HepG2 (cell line): ENCODE results near the gene CLEC3B. TPM values are rescaled to one million over a fixed set of nuclear protein-coding genes. Genes with fewer than 3 reads are reported as not detected.

ENCODE experiments used
- ATAC-seq: fragments of 200-7000 bp; cut with Tn5 transposase; 3 replicates; pipeline ENCODE4 v1.9.1; 2020; ENCODE audit warnings: mild to moderate bottlenecking, moderate library complexity
- BruUV-seq: library from RNA; stranded (reverse); fragments of 400-500 nt; replicated peaks from 2 replicates; lab custom pipeline; 2021; lab: Mats Ljungman, UMichigan
- CTCF ChIA-PET: fragments of 300-600 bp; formaldehyde crosslinking; extraction: SDS; loops from one replicate; lab custom pipeline; 2021; ENCODE audit warnings: low total read pairs, inconsistent platforms, low intra/inter-chr PET ratio; lab: Yijun Ruan, JAX
- POLR2A ChIA-PET: fragments of 350-600 bp; sonication (Branson Sonifier 250); formaldehyde crosslinking; loops from one replicate; lab custom pipeline; 2020; ENCODE audit warnings: antibody characterized with exemption, inconsistent platforms; lab: Yijun Ruan, JAX
- DNase-seq: peaks from one replicate; pipeline ENCODE4 v3.0.0-alpha.2; 2015; ENCODE audit warnings: low spot score
- FAIRE-seq: peaks from 3 replicates; lab custom pipeline; 2011; peaks lifted over from hg19 to GRCh38; lab: Jason Lieb, UNC
- H2AFZ ChIP-seq: one replicate; pipeline ENCODE4 v1.6.1; 2011; ENCODE audit warnings: low read length, inconsistent platforms
- H3K27ac ChIP-seq: fragments of 300-600 bp; 3 replicates; pipeline ENCODE4 v1.8.0; 2011; ENCODE audit warnings: mixed run types, mild to moderate bottlenecking, mixed read lengths, low read length, inconsistent platforms; ENCODE audit not compliant: insufficient read depth; ENCODE audit errors: extremely low read length
- H3K27me3 ChIP-seq, 2 experiments: fragments of 200-600 bp in 1 of 2; 2 replicates in 1 of 2; 3 replicates in 1 of 2; pipeline versions ENCODE4 v1.6.0 to v1.8.0; 2011; ENCODE audit warnings: low read length in 2 of 2, mild to moderate bottlenecking in 2 of 2, moderate library complexity in 2 of 2, inconsistent platforms in 1 of 2; ENCODE audit not compliant: insufficient read depth in 2 of 2, control insufficient read depth in 1 of 2
- H3K36me3 ChIP-seq, 2 experiments: fragments of 200-600 bp in 1 of 2; replicated peaks in 1 of 2; 2 replicates in 1 of 2; 3 replicates in 1 of 2; pipeline versions ENCODE4 v1.5.1 to v1.8.0; 2011; ENCODE audit warnings: low read length in 2 of 2, inconsistent platforms in 1 of 2; ENCODE audit not compliant: insufficient read depth in 2 of 2, control insufficient read depth in 1 of 2
- H3K4me1 ChIP-seq: 2 replicates; pipeline ENCODE4 v1.5.1; 2012; ENCODE audit warnings: low read length, inconsistent platforms; ENCODE audit not compliant: insufficient read depth
- H3K4me2 ChIP-seq: 2 replicates; pipeline ENCODE4 v1.6.0; 2011; ENCODE audit warnings: low read depth, low read length, inconsistent platforms
- H3K4me3 ChIP-seq, 3 experiments: fragments of 200-600 bp in 1 of 3; sonication (generic), shearing (Covaris generic) in 1 of 3; replicated peaks in 1 of 3; 2 replicates each; pipeline ENCODE4 v1.5.1; 2011 to 2016; ENCODE audit warnings: low read length in 3 of 3, inconsistent platforms in 2 of 3, low read depth in 2 of 3, mild to moderate bottlenecking in 2 of 3, control low read depth in 1 of 3, mixed read lengths in 1 of 3; ENCODE audit not compliant: insufficient read depth in 1 of 3
- H3K79me2 ChIP-seq: one replicate; pipeline ENCODE4 v1.6.1; 2011; ENCODE audit warnings: low read length, inconsistent platforms; ENCODE audit not compliant: insufficient read depth
- H3K9ac ChIP-seq: 2 replicates; pipeline ENCODE4 v1.6.0; 2011; ENCODE audit warnings: mild to moderate bottlenecking, low read depth, low read length, inconsistent platforms; ENCODE audit not compliant: insufficient read depth
- H3K9me3 ChIP-seq: 2 replicates; pipeline ENCODE4 v1.5.1; 2012; ENCODE audit warnings: mild to moderate bottlenecking, low read length
- H4K20me1 ChIP-seq: 2 replicates; pipeline ENCODE4 v1.6.0; 2011; ENCODE audit warnings: inconsistent platforms, mild to moderate bottlenecking, low read length, moderate library complexity; ENCODE audit not compliant: insufficient read depth
- SNRNP70 ChIP-seq: fragments of 200-400 bp; formaldehyde crosslinking; IDR thresholded peaks from 2 replicates; pipeline ENCODE4 v1.6.1; 2017; ENCODE audit warnings: mild to moderate bottlenecking, low read depth, low read length, moderate library complexity
- WGBS: methylation state at CpG from one replicate; pipeline ENCODE4 v1.1.6; 2017; ENCODE audit warnings: low lambda C conversion rate; 5-methylcytosine and 5-hydroxymethylcytosine counted together
- in situ Hi-C: cut with HindIII; loops from 2 replicates; pipeline ENCODE4 v1.10.0; 2017; ENCODE audit warnings: low pct_unique_long_range_greater_than_20kb; ENCODE audit not compliant: extremely low pct_ligation_motif_present
- intact Hi-C: fragments of 100-400 bp; cut with micrococcal nuclease; formaldehyde crosslinking; loops from one replicate; pipeline ENCODE4 v1.10.0; 2022; ENCODE audit not compliant: unreplicated experiment
- polyA plus RNA-seq, 8 experiments: library from polyadenylated mRNA; depleted of rRNA in 3 of 8; stranded (reverse) in 7 of 8; unstranded in 1 of 8; fragments of >200 nt; fragmentation: Illumina TruSeq in 4 of 8; extraction: Trizol in 4 of 8; gene quantifications; 2 replicates each; pipeline versions ENCODE4 v1.2.1 to v1.2.3, GENCODE V29; 2011 to 2016; ENCODE audit warnings: low read depth in 4 of 8, missing spikeins in 1 of 8, mixed read lengths in 1 of 8; ENCODE audit not compliant: insufficient read depth in 1 of 8
- total RNA-seq, 5 experiments: library from RNA; depleted of rRNA; stranded (reverse); fragments of >200 nt; fragmentation: Illumina TruSeq; extraction: Trizol; gene quantifications; 2 replicates each; pipeline ENCODE4 v1.2.3, GENCODE V29; 2016; ENCODE audit warnings: low read depth in 1 of 5
- TF ChIP-seq, protein P1 (sequence below): IDR thresholded peaks from 2 replicates; pipeline ENCODE4 v1.6.1; 2012; ENCODE audit warnings: low read depth, low read length, improper control_type of control experiment
- TF ChIP-seq, protein P2 (sequence below): sonication (generic); formaldehyde crosslinking; IDR thresholded peaks from 2 replicates; pipeline ENCODE4 v1.5.1; 2020; ENCODE audit warnings: missing genetic modification reagents, mild to moderate bottlenecking, borderline replicate concordance

CLEC3B gene
- total and polyA plus RNA-seq, 2 of the 13 experiments (the other 11 are each of a cell fraction or from before 2014, with no cell fraction given) = 0.07 TPM; not detected in 1

- no peak for DNase-seq
- H3K4me1 ChIP-seq = no peaks in the 10 kb centered on the region
- H3K9ac ChIP-seq = no peak overlapping the region
- TF ChIP-seq, protein P1, sequence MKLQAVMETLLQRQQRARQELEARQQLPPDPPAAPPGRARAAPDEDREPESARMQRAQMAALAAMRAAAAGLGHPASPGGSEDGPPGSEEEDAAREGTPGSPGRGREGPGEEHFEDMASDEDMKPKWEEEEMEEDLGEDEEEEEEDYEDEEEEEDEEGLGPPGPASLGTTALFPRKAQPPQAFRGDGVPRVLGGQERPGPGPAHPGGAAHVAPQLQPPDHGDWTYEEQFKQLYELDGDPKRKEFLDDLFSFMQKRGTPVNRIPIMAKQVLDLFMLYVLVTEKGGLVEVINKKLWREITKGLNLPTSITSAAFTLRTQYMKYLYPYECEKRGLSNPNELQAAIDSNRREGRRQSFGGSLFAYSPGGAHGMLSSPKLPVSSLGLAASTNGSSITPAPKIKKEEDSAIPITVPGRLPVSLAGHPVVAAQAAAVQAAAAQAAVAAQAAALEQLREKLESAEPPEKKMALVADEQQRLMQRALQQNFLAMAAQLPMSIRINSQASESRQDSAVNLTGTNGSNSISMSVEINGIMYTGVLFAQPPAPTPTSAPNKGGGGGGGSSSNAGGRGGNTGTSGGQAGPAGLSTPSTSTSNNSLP = no peak
- TF ChIP-seq, protein P2, sequence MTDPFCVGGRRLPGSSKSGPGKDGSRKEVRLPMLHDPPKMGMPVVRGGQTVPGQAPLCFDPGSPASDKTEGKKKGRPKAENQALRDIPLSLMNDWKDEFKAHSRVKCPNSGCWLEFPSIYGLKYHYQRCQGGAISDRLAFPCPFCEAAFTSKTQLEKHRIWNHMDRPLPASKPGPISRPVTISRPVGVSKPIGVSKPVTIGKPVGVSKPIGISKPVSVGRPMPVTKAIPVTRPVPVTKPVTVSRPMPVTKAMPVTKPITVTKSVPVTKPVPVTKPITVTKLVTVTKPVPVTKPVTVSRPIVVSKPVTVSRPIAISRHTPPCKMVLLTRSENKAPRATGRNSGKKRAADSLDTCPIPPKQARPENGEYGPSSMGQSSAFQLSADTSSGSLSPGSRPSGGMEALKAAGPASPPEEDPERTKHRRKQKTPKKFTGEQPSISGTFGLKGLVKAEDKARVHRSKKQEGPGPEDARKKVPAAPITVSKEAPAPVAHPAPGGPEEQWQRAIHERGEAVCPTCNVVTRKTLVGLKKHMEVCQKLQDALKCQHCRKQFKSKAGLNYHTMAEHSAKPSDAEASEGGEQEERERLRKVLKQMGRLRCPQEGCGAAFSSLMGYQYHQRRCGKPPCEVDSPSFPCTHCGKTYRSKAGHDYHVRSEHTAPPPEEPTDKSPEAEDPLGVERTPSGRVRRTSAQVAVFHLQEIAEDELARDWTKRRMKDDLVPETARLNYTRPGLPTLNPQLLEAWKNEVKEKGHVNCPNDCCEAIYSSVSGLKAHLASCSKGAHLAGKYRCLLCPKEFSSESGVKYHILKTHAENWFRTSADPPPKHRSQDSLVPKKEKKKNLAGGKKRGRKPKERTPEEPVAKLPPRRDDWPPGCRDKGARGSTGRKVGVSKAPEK = no peak
- TF ChIP-seq SNRNP70 = no peak
- no peak for FAIRE-seq
- H3K36me3 ChIP-seq = no peaks in the 10 kb centered on the region
- BruUV-seq = no TSS peak
- no peaks in the 10 kb centered on the region for H4K20me1 ChIP-seq
- H2AFZ ChIP-seq = no peak overlapping the region
- no peaks in the 10 kb centered on the region for H3K9me3 ChIP-seq
- no peak overlapping the region for H3K4me3 ChIP-seq
- peaks cover 0 to 24% of the 10 kb centered on the region in 2 experiments; a peak in 3 of 5 replicates for H3K27me3 ChIP-seq
- H3K27ac ChIP-seq = no peak overlapping the region
- whole genome bisulfite sequencing = 15% methylated on average over 3 of the region's 3 CpGs
- intact Hi-C loops = loop anchor here (5.0 kb wide), 1 partner anchor 502 kb away; no protein-coding TSS in a partner anchor
- in situ Hi-C loops = loop anchor here (5.0 to 25.0 kb wide), 2 partner anchors 178 to 453 kb away; no protein-coding TSS in a partner anchor
- POLR2A ChIA-PET = no interaction called here
- H3K4me2 ChIP-seq = no peak overlapping the region
- no peaks in the 10 kb centered on the region for H3K79me2 ChIP-seq
- no peak for ATAC-seq
- CTCF ChIA-PET = no interaction called here
These were observed 8.6 kb downstream of the CLEC3B start for GRCh38 chr3:45034612-45035252.
